GM20000 (cell line): Measurements from ENCODE around the gene BBS9.

Experiments
- DNase-seq: peaks from one replicate; pipeline ENCODE4 v3.0.0; 2012; ENCODE audit warnings: low spot score
- TF ChIP-seq, protein P1 (sequence below): IDR thresholded peaks from 2 replicates; pipeline ENCODE4 v1.5.1; 2012; ENCODE audit warnings: mild to moderate bottlenecking, control low read depth; ENCODE audit errors: extremely low read depth, missing control alignments

BBS9 gene

GRCh38 chr7:33183504-33183903, 54.1 kb downstream of the BBS9 start:
- DNase-seq: no peak
- TF ChIP-seq, protein P1, sequence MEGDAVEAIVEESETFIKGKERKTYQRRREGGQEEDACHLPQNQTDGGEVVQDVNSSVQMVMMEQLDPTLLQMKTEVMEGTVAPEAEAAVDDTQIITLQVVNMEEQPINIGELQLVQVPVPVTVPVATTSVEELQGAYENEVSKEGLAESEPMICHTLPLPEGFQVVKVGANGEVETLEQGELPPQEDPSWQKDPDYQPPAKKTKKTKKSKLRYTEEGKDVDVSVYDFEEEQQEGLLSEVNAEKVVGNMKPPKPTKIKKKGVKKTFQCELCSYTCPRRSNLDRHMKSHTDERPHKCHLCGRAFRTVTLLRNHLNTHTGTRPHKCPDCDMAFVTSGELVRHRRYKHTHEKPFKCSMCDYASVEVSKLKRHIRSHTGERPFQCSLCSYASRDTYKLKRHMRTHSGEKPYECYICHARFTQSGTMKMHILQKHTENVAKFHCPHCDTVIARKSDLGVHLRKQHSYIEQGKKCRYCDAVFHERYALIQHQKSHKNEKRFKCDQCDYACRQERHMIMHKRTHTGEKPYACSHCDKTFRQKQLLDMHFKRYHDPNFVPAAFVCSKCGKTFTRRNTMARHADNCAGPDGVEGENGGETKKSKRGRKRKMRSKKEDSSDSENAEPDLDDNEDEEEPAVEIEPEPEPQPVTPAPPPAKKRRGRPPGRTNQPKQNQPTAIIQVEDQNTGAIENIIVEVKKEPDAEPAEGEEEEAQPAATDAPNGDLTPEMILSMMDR: no peak

GRCh38 chr7:33184828-33185227, 55.5 kb downstream of the BBS9 start:
- TF ChIP-seq, protein P1: no peak
- no peak for DNase-seq

DNA sequence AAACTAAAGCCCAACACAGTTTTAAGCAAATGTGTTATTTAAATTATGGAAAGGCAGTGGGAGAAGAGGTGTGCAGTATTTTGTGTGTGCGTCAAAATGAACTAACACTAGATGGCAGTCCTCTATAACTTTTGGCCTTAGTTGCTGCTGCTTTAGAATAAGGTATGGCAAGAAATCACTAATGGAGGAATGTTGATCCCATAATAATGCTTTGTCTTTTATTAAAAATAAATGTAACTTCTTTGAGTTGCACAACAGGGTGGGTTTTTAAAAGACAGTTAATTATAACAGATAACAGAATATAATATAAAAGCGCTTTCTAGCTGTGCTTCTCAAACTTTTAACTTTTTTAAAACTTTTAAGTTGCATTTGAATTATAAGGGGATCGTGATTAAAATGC, 56.4 kb downstream of the BBS9 start:
- TF ChIP-seq, protein P1: peak; percentile 50
- peak; percentile 32 for DNase-seq

DNA sequence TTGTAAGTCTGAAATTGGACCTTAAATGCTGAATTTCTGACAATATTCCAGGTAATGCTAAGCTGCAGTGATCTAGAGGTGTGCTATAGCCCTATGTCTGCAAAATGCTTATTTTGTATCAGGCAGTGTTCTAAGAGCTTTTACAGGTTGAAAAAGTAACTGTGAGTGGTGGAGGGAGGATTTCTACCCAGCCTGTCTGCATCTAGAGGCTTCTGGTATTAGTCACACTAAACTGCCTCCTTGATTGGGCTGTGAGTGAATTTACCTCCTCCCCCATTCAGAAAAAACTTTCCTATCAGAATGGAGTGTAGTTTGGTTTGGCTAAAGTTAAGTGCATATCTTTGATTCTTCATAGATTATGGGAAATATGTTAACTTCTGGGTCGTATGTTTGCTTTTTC, 56.8 kb downstream of the BBS9 start:
- no peak for DNase-seq
- TF ChIP-seq, protein P1: no peak

DNA sequence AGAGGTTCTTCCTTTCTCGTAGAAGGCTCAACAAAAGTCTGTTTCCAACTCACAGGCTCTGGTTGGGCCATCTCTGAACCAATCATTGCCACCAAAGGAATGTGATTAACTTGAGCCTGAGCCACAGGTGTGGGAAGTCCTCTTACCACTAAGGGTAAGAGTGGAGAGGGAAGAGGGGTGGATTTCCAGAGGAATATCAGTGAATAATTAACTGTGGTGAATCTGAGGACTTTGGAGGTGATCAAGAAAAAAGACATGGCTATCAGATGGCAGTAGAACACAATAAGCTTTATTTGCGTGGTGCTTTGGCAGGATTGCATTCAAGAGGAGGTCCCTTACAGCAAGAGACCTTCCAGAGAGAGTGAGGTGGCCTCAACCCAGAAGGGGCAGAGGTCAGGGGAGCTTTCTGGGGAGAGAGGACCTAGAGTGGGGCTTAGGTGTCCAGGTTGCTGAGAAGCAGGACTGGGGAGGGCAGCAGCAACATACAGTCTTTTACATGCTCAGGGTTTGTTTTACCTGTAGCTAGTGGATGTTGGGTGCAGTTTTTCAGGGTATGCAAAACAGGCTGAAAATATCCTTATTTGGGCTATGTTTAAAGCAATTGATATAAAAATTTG, 61.4 kb downstream of the BBS9 start:
- DNase-seq: no peak
- TF ChIP-seq, protein P1: no peak

- DNase-seq: peak; percentile 22
- TF ChIP-seq, protein P1: no peak
Observed at GRCh38 chr7:33191340-33191739, 62.0 kb downstream of the BBS9 start.

DNA sequence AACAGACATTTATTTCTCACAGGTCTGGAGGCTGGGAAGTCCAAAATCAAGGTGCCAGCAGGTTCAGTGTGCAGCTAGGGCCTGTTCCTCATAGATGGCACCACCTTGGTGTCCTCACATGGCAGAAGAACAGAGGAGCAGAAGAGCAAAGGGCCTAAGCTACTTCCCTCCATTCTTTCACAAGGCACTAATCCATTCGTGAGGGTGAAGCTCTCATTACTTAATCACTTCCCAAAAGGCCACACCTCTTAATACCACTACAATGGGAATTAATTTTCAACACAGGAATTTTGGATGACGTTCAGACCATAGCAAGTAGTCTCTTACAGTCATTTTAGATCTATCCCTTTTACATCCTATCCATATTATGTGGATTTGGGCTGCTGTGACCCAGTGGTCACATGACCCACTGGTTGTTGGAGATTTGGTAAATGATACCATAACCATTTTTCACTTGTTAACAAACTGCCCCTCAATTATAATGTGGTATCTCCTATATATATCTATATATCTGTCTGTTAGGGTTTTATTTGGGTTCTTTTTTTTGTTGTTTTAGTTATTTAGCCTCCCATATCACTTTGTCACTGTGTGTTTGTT, 63.4 kb downstream of the BBS9 start:
- TF ChIP-seq, protein P1: no peak
- DNase-seq: no peak
